WTC11 (cell line): Measurements from ENCODE around the gene AMBRA1. TPM values are rescaled to one million over a fixed set of nuclear protein-coding genes. Genes with fewer than 3 reads are reported as not detected.
A peak's percentile ranks its signal among the peaks of the same experiment; 100 is the strongest.

ENCODE experiments used
- MXD4 ChIP-seq: fragments of 250-450 bp; sonication (Bioruptor Pico); IDR thresholded peaks from 2 replicates; pipeline ENCODE4 v1.8.0; 2021; ENCODE audit warnings: mild to moderate bottlenecking, moderate library complexity, borderline replicate concordance
- OVOL2 ChIP-seq: fragments of 250-450 bp; sonication (Bioruptor Pico); IDR thresholded peaks from 2 replicates; pipeline ENCODE4 v1.9.0; 2021; ENCODE audit warnings: mild to moderate bottlenecking, borderline replicate concordance
- PRRX2 ChIP-seq: fragments of 250-450 bp; sonication (Bioruptor Pico); IDR thresholded peaks from 2 replicates; pipeline ENCODE4 v1.8.0; 2021; ENCODE audit warnings: mild to moderate bottlenecking
- ZBTB21 ChIP-seq: sonication (generic); formaldehyde crosslinking; IDR thresholded peaks from 2 replicates; pipeline ENCODE4 v1.8.1; 2023; ENCODE audit warnings: mild to moderate bottlenecking, missing genetic modification reagents, borderline replicate concordance
- total RNA-seq: library from RNA; stranded (reverse); gene quantifications from 3 replicates; pipeline ENCODE4 v1.2.3, GENCODE V29; 2021
- TF ChIP-seq, protein P1 (sequence below): fragments of 250-450 bp; sonication (Bioruptor Pico); IDR thresholded peaks from 2 replicates; pipeline ENCODE4 v1.8.0; 2021; ENCODE audit warnings: mild to moderate bottlenecking
- TF ChIP-seq, protein P2 (sequence below): sonication (generic); formaldehyde crosslinking; IDR thresholded peaks from 2 replicates; pipeline ENCODE4 v1.8.0; 2022; ENCODE audit warnings: missing genetic modification reagents
- TF ChIP-seq, protein P3 (sequence below): sonication (generic); formaldehyde crosslinking; IDR thresholded peaks from 2 replicates; pipeline ENCODE4 v1.8.0; 2023; ENCODE audit warnings: missing genetic modification reagents, mild to moderate bottlenecking, borderline replicate concordance
- TF ChIP-seq, protein P4 (sequence below): sonication (generic); formaldehyde crosslinking; conservative IDR thresholded peaks from 2 replicates; pipeline ENCODE4 v1.8.1; 2022; ENCODE audit warnings: mild to moderate bottlenecking, missing genetic modification reagents
- TF ChIP-seq, protein P5 (sequence below): fragments of 250-450 bp; sonication (Bioruptor Pico); IDR thresholded peaks from 2 replicates; pipeline ENCODE4 v1.9.0; 2021; ENCODE audit warnings: mild to moderate bottlenecking, borderline replicate concordance
- TF ChIP-seq, protein P6 (sequence below): sonication (generic); formaldehyde crosslinking; IDR thresholded peaks from 2 replicates; pipeline ENCODE4 v1.8.0; 2022; ENCODE audit warnings: mild to moderate bottlenecking, missing genetic modification reagents
- TF ChIP-seq, protein P7 (sequence below): sonication (generic); formaldehyde crosslinking; IDR thresholded peaks from 2 replicates; pipeline ENCODE4 v1.8.0; 2023; ENCODE audit warnings: missing genetic modification reagents
- TF ChIP-seq, protein P8 (sequence below): sonication (generic); formaldehyde crosslinking; IDR thresholded peaks from 2 replicates; pipeline ENCODE4 v1.8.0; 2023; ENCODE audit warnings: mild to moderate bottlenecking, missing genetic modification reagents
- TF ChIP-seq, protein P9 (sequence below): sonication (generic); formaldehyde crosslinking; IDR thresholded peaks from 2 replicates; pipeline ENCODE4 v1.8.1; 2022; ENCODE audit warnings: missing genetic modification reagents, borderline replicate concordance

The AMBRA1 gene
- total RNA-seq, 1 experiment from 2014 or later, result 35.0 TPM

DNA sequence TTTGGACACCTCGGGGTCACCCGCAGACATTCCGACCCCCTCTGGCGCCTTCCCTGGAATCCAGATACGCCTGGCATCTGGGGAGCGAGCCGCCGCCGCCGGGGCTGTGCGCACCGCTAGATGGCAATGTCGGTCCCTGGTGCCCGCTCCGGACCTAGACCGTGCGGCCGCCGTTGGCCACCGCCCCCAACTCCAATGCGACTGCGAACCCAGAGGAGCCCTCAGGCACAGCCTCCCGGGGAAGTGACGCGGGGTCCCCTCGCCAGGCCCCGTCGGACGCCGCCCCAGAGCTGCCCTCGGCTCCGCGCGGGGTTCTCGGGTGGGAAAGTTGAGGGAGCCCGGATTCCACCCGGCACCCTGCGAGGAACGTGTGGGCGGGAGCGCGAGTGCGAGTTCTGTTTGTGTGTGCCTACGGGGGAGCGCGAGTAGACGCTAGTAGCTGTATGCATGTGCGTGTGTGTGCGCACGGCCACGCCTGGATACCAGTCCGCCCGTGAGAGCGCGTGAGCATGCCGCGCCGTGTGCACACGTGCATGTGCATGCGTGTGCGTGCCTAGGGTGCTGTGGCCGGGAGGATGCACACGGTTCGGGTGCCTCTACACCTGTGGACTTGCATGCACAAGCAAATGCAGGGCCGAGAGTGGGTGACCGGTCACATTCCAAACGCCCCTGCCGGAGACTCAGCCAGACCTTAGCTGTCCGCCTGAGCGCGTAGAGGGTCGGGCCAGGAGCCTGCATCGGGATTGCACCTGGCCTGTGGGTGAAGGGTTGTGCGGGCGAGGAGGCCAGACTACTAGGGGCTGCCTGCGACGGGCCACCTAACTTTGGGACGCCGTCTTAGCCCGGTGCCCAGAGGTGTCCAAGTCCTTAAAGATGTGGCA is 204.1 kb downstream of the AMBRA1 start (continued):
- TF ChIP-seq, protein P1, sequence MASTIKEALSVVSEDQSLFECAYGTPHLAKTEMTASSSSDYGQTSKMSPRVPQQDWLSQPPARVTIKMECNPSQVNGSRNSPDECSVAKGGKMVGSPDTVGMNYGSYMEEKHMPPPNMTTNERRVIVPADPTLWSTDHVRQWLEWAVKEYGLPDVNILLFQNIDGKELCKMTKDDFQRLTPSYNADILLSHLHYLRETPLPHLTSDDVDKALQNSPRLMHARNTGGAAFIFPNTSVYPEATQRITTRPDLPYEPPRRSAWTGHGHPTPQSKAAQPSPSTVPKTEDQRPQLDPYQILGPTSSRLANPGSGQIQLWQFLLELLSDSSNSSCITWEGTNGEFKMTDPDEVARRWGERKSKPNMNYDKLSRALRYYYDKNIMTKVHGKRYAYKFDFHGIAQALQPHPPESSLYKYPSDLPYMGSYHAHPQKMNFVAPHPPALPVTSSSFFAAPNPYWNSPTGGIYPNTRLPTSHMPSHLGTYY (CRISPR knock-in tag), result no peak
- TF ChIP-seq, protein P2, sequence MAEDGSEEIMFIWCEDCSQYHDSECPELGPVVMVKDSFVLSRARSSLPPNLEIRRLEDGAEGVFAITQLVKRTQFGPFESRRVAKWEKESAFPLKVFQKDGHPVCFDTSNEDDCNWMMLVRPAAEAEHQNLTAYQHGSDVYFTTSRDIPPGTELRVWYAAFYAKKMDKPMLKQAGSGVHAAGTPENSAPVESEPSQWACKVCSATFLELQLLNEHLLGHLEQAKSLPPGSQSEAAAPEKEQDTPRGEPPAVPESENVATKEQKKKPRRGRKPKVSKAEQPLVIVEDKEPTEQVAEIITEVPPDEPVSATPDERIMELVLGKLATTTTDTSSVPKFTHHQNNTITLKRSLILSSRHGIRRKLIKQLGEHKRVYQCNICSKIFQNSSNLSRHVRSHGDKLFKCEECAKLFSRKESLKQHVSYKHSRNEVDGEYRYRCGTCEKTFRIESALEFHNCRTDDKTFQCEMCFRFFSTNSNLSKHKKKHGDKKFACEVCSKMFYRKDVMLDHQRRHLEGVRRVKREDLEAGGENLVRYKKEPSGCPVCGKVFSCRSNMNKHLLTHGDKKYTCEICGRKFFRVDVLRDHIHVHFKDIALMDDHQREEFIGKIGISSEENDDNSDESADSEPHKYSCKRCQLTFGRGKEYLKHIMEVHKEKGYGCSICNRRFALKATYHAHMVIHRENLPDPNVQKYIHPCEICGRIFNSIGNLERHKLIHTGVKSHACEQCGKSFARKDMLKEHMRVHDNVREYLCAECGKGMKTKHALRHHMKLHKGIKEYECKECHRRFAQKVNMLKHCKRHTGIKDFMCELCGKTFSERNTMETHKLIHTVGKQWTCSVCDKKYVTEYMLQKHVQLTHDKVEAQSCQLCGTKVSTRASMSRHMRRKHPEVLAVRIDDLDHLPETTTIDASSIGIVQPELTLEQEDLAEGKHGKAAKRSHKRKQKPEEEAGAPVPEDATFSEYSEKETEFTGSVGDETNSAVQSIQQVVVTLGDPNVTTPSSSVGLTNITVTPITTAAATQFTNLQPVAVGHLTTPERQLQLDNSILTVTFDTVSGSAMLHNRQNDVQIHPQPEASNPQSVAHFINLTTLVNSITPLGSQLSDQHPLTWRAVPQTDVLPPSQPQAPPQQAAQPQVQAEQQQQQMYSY, result no peak
- TF ChIP-seq, protein P3, sequence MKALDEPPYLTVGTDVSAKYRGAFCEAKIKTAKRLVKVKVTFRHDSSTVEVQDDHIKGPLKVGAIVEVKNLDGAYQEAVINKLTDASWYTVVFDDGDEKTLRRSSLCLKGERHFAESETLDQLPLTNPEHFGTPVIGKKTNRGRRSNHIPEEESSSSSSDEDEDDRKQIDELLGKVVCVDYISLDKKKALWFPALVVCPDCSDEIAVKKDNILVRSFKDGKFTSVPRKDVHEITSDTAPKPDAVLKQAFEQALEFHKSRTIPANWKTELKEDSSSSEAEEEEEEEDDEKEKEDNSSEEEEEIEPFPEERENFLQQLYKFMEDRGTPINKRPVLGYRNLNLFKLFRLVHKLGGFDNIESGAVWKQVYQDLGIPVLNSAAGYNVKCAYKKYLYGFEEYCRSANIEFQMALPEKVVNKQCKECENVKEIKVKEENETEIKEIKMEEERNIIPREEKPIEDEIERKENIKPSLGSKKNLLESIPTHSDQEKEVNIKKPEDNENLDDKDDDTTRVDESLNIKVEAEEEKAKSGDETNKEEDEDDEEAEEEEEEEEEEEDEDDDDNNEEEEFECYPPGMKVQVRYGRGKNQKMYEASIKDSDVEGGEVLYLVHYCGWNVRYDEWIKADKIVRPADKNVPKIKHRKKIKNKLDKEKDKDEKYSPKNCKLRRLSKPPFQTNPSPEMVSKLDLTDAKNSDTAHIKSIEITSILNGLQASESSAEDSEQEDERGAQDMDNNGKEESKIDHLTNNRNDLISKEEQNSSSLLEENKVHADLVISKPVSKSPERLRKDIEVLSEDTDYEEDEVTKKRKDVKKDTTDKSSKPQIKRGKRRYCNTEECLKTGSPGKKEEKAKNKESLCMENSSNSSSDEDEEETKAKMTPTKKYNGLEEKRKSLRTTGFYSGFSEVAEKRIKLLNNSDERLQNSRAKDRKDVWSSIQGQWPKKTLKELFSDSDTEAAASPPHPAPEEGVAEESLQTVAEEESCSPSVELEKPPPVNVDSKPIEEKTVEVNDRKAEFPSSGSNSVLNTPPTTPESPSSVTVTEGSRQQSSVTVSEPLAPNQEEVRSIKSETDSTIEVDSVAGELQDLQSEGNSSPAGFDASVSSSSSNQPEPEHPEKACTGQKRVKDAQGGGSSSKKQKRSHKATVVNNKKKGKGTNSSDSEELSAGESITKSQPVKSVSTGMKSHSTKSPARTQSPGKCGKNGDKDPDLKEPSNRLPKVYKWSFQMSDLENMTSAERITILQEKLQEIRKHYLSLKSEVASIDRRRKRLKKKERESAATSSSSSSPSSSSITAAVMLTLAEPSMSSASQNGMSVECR (CRISPR knock-in tag), result no peak
- TF ChIP-seq, protein P4, sequence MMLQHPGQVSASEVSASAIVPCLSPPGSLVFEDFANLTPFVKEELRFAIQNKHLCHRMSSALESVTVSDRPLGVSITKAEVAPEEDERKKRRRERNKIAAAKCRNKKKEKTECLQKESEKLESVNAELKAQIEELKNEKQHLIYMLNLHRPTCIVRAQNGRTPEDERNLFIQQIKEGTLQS (CRISPR knock-in tag), result no peak
- TF ChIP-seq PRRX2, result no peak
- TF ChIP-seq, protein P5, sequence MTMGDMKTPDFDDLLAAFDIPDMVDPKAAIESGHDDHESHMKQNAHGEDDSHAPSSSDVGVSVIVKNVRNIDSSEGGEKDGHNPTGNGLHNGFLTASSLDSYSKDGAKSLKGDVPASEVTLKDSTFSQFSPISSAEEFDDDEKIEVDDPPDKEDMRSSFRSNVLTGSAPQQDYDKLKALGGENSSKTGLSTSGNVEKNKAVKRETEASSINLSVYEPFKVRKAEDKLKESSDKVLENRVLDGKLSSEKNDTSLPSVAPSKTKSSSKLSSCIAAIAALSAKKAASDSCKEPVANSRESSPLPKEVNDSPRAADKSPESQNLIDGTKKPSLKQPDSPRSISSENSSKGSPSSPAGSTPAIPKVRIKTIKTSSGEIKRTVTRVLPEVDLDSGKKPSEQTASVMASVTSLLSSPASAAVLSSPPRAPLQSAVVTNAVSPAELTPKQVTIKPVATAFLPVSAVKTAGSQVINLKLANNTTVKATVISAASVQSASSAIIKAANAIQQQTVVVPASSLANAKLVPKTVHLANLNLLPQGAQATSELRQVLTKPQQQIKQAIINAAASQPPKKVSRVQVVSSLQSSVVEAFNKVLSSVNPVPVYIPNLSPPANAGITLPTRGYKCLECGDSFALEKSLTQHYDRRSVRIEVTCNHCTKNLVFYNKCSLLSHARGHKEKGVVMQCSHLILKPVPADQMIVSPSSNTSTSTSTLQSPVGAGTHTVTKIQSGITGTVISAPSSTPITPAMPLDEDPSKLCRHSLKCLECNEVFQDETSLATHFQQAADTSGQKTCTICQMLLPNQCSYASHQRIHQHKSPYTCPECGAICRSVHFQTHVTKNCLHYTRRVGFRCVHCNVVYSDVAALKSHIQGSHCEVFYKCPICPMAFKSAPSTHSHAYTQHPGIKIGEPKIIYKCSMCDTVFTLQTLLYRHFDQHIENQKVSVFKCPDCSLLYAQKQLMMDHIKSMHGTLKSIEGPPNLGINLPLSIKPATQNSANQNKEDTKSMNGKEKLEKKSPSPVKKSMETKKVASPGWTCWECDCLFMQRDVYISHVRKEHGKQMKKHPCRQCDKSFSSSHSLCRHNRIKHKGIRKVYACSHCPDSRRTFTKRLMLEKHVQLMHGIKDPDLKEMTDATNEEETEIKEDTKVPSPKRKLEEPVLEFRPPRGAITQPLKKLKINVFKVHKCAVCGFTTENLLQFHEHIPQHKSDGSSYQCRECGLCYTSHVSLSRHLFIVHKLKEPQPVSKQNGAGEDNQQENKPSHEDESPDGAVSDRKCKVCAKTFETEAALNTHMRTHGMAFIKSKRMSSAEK (CRISPR knock-in tag), result no peak
- TF ChIP-seq OVOL2 (CRISPR knock-in tag), result no peak
- TF ChIP-seq, protein P6, sequence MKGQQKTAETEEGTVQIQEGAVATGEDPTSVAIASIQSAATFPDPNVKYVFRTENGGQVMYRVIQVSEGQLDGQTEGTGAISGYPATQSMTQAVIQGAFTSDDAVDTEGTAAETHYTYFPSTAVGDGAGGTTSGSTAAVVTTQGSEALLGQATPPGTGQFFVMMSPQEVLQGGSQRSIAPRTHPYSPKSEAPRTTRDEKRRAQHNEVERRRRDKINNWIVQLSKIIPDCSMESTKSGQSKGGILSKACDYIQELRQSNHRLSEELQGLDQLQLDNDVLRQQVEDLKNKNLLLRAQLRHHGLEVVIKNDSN, result no peak
- TF ChIP-seq, protein P7, sequence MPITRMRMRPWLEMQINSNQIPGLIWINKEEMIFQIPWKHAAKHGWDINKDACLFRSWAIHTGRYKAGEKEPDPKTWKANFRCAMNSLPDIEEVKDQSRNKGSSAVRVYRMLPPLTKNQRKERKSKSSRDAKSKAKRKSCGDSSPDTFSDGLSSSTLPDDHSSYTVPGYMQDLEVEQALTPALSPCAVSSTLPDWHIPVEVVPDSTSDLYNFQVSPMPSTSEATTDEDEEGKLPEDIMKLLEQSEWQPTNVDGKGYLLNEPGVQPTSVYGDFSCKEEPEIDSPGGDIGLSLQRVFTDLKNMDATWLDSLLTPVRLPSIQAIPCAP (CRISPR knock-in tag), result no peak
- TF ChIP-seq, protein P8, sequence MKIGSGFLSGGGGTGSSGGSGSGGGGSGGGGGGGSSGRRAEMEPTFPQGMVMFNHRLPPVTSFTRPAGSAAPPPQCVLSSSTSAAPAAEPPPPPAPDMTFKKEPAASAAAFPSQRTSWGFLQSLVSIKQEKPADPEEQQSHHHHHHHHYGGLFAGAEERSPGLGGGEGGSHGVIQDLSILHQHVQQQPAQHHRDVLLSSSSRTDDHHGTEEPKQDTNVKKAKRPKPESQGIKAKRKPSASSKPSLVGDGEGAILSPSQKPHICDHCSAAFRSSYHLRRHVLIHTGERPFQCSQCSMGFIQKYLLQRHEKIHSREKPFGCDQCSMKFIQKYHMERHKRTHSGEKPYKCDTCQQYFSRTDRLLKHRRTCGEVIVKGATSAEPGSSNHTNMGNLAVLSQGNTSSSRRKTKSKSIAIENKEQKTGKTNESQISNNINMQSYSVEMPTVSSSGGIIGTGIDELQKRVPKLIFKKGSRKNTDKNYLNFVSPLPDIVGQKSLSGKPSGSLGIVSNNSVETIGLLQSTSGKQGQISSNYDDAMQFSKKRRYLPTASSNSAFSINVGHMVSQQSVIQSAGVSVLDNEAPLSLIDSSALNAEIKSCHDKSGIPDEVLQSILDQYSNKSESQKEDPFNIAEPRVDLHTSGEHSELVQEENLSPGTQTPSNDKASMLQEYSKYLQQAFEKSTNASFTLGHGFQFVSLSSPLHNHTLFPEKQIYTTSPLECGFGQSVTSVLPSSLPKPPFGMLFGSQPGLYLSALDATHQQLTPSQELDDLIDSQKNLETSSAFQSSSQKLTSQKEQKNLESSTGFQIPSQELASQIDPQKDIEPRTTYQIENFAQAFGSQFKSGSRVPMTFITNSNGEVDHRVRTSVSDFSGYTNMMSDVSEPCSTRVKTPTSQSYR (CRISPR knock-in tag), result peak; percentile 70; the same call in 1 of the 2 replicates
- TF ChIP-seq ZBTB21 (CRISPR knock-in tag), result no peak
- no peak for TF ChIP-seq MXD4 (CRISPR knock-in tag)
- TF ChIP-seq, protein P9, sequence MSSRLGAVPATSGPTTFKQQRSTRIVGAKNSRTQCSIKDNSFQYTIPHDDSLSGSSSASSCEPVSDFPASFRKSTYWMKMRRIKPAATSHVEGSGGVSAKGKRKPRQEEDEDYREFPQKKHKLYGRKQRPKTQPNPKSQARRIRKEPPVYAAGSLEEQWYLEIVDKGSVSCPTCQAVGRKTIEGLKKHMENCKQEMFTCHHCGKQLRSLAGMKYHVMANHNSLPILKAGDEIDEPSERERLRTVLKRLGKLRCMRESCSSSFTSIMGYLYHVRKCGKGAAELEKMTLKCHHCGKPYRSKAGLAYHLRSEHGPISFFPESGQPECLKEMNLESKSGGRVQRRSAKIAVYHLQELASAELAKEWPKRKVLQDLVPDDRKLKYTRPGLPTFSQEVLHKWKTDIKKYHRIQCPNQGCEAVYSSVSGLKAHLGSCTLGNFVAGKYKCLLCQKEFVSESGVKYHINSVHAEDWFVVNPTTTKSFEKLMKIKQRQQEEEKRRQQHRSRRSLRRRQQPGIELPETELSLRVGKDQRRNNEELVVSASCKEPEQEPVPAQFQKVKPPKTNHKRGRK (CRISPR knock-in tag), result no peak
